Aorta (tissue), 5 donors: ENCODE measurements around the gene NAXE. TPM values are rescaled to one million over a fixed set of nuclear protein-coding genes. Genes with fewer than 3 reads are reported as not detected.

Source experiments
- ATAC-seq: fragments of 200-7000 bp; cut with Tn5 transposase; one replicate; pipeline ENCODE4 v1.9.1; 2022; ENCODE audit warnings: moderate library complexity; ENCODE audit not compliant: low FRiP score
- DNase-seq, 2 donors: peaks; one replicate each; pipeline ENCODE4 v3.0.0-alpha.2; 2020
- H3K27ac ChIP-seq, 2 donors: one replicate each; pipeline ENCODE4 v1.5.1; 2013; ENCODE audit warnings: low read length in 2 of 2, mild to moderate bottlenecking in 2 of 2, moderate library complexity in 2 of 2, control low read depth in 1 of 2, inconsistent platforms in 1 of 2, low read depth in 1 of 2
- H3K27me3 ChIP-seq, 2 donors: one replicate each; pipeline ENCODE4 v1.6.1; 2013; ENCODE audit warnings: control low read depth in 1 of 2, low read length in 1 of 2, mild to moderate bottlenecking in 1 of 2, moderate library complexity in 1 of 2; ENCODE audit not compliant: insufficient read depth in 2 of 2, control insufficient read depth in 1 of 2
- H3K36me3 ChIP-seq, 2 donors: one replicate each; pipeline ENCODE4 v1.6.1; 2013; ENCODE audit warnings: control low read depth in 1 of 2, low read length in 1 of 2, mild to moderate bottlenecking in 1 of 2; ENCODE audit not compliant: insufficient read depth in 2 of 2, control insufficient read depth in 1 of 2
- H3K4me1 ChIP-seq, 2 donors: one replicate each; pipeline ENCODE4 v1.6.1; 2013; ENCODE audit warnings: low read length in 2 of 2, control low read depth in 1 of 2, mild to moderate bottlenecking in 1 of 2, moderate library complexity in 1 of 2; ENCODE audit not compliant: insufficient read depth in 2 of 2, control insufficient read depth in 1 of 2
- H3K4me3 ChIP-seq, 2 donors: one replicate each; pipeline ENCODE4 v1.5.1; 2013; ENCODE audit warnings: low read length in 2 of 2, control low read depth in 1 of 2, mild to moderate bottlenecking in 1 of 2
- H3K9me3 ChIP-seq: one replicate; pipeline ENCODE4 v1.6.1; 2013; ENCODE audit warnings: mild to moderate bottlenecking, low read length; ENCODE audit not compliant: control insufficient read depth
- WGBS, 2 donors: extraction: QIAGEN DNeasy Blood & Tissue Kit; methylation state at CpG; one replicate each; pipeline ENCODE4 v1.1.7; 2013; 5-methylcytosine and 5-hydroxymethylcytosine counted together
- intact Hi-C, 2 donors: fragments of 100-400 bp; cut with DNase I; formaldehyde crosslinking; loops; one replicate each; pipeline versions ENCODE4 v1.14.2 to v1.15.0; 2022
- polyA plus RNA-seq, 2 donors: library from polyadenylated mRNA; stranded (reverse); fragments of 200-250 nt; gene quantifications; one replicate each; pipeline ENCODE4 v1.2.3, GENCODE V29; 2013
- total RNA-seq, 2 donors: library from RNA; stranded (reverse); fragmentation: NEBNext Ultra II Directional; extraction: Animal tissue kit (Norgen Biotek cat#: 25700); gene quantifications; one replicate each; pipeline ENCODE4 v1.2.1, GENCODE V29; 2021
- donor health status: healthy with polysubstance abuse.
- donor health status: Bipolar disorder and iron deficiency.
- donor health status: DM: no; HTN: no; CAD: no.
- donor health status: DM: no; HTN: no; CAD: no.
- donor health status: DM: yes; HTN: yes; CAD: no.

NAXE gene
- total and polyA plus RNA-seq, 4 donors = 41.5 to 69.4 (median 56.8) TPM

DNA sequence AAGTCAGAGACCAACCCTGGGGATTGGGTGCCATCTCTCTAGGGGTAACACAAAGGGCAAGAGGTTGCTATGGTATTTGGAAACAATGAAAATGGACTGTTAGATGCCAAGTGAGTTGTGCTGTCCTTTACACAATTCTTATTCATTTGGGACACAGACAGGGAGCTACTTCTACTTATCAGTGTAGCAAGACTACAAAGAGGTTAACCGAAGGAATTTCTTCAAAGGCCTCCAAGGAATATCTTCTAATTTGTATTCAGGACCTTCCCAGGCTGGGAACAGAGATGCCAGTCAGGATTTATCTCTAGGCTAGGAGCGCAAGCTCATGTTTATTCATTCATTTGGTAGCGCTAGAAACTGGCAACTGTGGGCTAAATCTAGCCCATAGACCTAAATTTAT, 2.6 kb downstream of the NAXE start:
- WGBS, 2 donors = 76 to 78% methylated on average over 3 of the region's 3 CpGs
- intact Hi-C loops = loop anchor here in 1 of 2 donors (5.0 kb wide), 1 partner anchor 82 kb away; no protein-coding TSS in a partner anchor

DNA sequence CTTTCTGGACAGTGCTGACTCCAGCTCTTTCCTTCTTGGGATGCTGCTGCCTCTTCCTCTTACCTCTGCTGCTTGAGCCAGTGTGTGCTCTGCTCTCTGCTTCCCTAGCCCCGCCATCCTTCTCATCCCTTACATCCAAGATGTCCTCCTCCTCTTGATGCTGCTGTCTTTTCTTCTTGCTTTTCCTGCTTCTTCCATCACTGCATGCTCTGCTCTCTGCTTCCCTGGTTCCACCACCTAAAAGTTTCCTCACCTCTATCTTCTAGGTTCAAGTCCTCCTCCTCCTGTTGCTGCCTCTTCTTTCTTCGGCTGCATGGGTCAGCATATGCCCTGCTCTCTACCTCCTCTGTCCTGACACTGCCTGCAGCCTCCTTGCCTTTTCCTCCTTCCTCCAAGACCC, 3.4 kb downstream of the NAXE start:
- 87 to 91% methylated on average over 2 of the region's 2 CpGs for WGBS, 2 donors
- DNase-seq (peak in 1 of 2 donors; percentile 25), ATAC-seq (no peak)
- intact Hi-C loops = no loop called here
- Histone ChIP-seq H3K36me3 (peaks cover 5 to 6% of the 10 kb centered on the region in 2 donors), H3K27ac (no peak overlapping the region), H3K27me3 (no peaks in the 10 kb centered on the region), H3K4me3 (no peak overlapping the region), H3K9me3 (no peaks in the 10 kb centered on the region), H3K4me1 (no peaks in the 10 kb centered on the region)

More for the DNA sequence above, 2.6 kb downstream of the NAXE start:
- Histone ChIP-seq H3K36me3 (peaks cover 5 to 6% of the 10 kb centered on the region in 2 donors), H3K27ac (no peak overlapping the region), H3K4me1 (no peaks in the 10 kb centered on the region), H3K27me3 (no peaks in the 10 kb centered on the region), H3K4me3 (no peak overlapping the region), H3K9me3 (no peaks in the 10 kb centered on the region)
- DNase-seq (no peak), ATAC-seq (no peak)

DNA sequence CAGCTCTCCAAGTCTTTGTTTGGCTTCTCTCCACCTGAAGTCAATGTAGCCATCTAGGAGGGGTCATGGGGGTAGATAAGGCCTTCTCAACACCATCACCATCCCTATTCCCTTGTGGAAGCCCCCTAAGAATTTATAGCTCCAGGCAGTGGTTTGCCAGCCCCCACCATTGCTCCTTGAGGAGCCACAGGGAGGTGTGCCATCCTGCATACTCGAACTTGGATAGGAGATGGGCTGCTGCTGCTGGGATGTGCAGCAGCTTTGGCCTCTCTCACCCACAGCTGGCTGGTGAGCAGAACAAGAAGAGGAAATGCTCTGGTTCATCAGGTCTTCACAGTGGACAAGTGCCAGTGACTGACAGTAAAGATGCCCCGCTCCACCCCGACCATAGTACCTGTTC, 4.8 kb downstream of the NAXE start:
- 86 to 94% methylated on average over 3 of the region's 3 CpGs for WGBS, 2 donors
- intact Hi-C loops = no loop called here
- ATAC-seq (no peak), DNase-seq (peak in 1 of 2 donors; percentile 21)
- no peaks in the 10 kb centered on the region for H3K4me1 ChIP-seq
- no peaks in the 10 kb centered on the region for H3K9me3 ChIP-seq
- no peaks in the 10 kb centered on the region for H3K27me3 ChIP-seq
- peaks cover 5 to 6% of the 10 kb centered on the region in 2 donors for H3K36me3 ChIP-seq
- no peak overlapping the region for H3K27ac ChIP-seq
- H3K4me3 ChIP-seq = no peak overlapping the region

DNA sequence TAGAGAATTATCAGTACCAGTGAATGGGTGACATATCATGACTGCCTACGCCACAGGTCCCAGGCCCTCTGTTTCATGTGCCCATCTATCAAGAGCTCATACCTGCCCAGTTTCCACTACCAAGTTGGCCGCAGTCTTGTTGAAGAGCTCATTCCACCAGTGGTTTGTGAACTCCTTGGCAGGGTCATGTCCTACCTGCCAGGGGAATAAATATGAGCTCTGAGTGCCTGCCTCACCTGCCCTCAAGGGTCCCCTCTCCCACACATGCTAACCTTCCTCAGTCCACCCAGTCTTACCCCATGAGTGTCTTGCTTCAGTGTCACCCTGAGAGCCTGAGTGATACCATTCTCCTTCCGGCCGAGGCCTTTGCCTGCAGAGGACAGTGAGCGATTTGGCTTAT, 6.5 kb downstream of the NAXE start:
- Histone ChIP-seq H3K9me3 (no peaks in the 10 kb centered on the region), H3K4me3 (no peak overlapping the region), H3K4me1 (no peaks in the 10 kb centered on the region), H3K36me3 (peaks cover 5 to 6% of the 10 kb centered on the region in 2 donors), H3K27ac (no peak overlapping the region), H3K27me3 (no peaks in the 10 kb centered on the region)
- 91% methylated on average over 5 of the region's 5 CpGs for WGBS, 2 donors
- ATAC-seq (no peak), DNase-seq (peak in 1 of 2 donors; percentile 22)
- intact Hi-C loops = no loop called here

DNA sequence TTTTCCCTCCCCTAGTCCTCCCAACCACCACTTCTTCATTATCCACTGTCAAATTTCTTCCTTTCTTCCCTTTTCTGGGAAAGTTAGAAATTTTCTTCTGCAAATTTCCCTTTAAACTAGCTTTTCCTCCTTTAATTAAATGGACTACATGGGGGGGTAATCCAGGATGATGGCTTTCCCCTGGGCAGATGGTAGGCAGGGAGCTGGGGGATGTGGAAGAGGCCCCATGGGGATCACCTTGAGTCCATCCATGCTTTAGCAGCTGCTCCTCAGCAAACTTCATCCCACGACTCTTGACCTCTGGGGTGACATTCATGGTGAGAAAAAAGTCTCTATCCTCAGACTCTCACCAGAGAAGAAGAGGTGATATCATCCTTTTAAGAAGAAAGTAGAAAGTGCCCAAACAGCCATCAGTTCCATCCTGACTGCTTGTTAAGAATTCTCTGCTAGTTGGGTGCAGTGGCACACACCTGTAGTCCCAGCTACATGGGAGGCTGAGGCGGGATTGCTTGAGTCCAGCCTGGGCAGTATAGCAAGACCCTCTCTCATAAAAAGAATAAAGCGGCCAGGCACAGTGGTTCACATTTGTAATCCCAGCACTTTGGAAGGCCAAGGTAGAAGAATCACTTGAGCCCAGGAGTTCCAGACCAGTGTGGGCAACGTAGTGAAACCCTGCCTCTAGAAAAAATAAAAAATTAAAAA, 7.3 kb downstream of the NAXE start:
- peaks cover 4 to 5% of the 10 kb centered on the region in 2 donors for H3K36me3 ChIP-seq

DNA sequence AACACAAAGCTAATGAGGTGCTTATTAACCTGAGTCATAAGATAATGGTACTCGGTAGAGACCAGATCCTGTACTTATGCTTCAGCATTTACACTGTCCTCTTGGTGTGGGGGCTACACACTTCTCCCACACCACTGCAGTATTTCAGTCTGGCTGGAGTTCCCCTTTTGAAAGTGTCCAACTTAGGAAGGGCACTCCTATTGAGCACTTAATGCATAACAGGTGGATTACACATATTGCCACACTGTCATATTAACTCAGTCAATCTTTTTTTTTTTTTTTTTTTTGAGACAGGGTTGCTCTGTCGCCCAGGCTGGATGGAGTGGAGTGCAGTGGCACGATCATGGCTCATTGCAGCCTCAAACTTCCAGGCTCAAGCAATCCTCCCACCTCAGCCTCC, 8.2 kb downstream of the NAXE start:
- 70 to 77% methylated on average over 3 of the region's 3 CpGs for WGBS, 2 donors
- H3K36me3 ChIP-seq = peaks cover 4 to 5% of the 10 kb centered on the region in 2 donors
- DNase-seq (no peak), ATAC-seq (no peak)
- no peaks in the 10 kb centered on the region for H3K4me1 ChIP-seq
- H3K4me3 ChIP-seq = no peak overlapping the region
- no peaks in the 10 kb centered on the region for H3K27me3 ChIP-seq
- no peak overlapping the region for H3K27ac ChIP-seq
- intact Hi-C loops = loop anchor here in 1 of 2 donors (10.0 kb wide), 1 partner anchor 215 kb away; no protein-coding TSS in a partner anchor
- no peaks in the 10 kb centered on the region for H3K9me3 ChIP-seq

More for the DNA sequence above, 7.3 kb downstream of the NAXE start:
- H3K27ac ChIP-seq = no peak overlapping the region
- no peak overlapping the region for H3K4me3 ChIP-seq
- no peaks in the 10 kb centered on the region for H3K9me3 ChIP-seq
- 83 to 86% methylated on average over 4 of the region's 4 CpGs for WGBS, 2 donors
- DNase-seq (no peak), ATAC-seq (no peak)
- H3K27me3 ChIP-seq = no peaks in the 10 kb centered on the region
- intact Hi-C loops = no loop called here
- no peaks in the 10 kb centered on the region for H3K4me1 ChIP-seq

DNA sequence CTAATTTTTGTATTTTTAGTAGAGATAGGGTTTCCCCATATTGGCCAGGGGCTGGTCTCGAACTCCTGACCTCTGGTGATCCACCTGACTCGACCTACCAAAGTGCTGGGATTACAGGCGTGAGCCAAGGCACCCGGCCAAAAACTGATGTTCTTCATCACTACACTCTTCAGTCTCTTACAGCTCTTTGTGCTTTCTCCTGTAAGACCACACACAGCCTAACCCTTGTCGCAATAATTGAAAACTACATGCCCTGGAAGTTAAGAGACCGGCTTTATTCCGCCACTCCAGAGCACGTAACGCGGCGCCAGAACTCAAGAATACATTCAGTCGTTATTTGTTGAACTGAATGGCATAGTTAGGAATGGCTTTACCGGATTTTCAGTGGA, 9.2 kb downstream of the NAXE start:
- peak in 1 of 2 donors; percentile 50 for DNase-seq
- Histone ChIP-seq H3K4me3 (peak overlapping the region; percentile 56), H3K36me3 (peaks cover 1 to 5% of the 10 kb centered on the region in 2 donors), H3K27me3 (no peaks in the 10 kb centered on the region), H3K27ac (peak overlapping the region in 1 of 2 donors; percentile 55), H3K9me3 (no peaks in the 10 kb centered on the region), H3K4me1 (no peaks in the 10 kb centered on the region)
- intact Hi-C loops = loop anchor here in 1 of 2 donors (10.0 kb wide), 1 partner anchor 216 kb away; no protein-coding TSS in a partner anchor
- 3 to 4% methylated on average over 13 of the region's 13 CpGs for WGBS, 2 donors
- no peak for ATAC-seq

DNA sequence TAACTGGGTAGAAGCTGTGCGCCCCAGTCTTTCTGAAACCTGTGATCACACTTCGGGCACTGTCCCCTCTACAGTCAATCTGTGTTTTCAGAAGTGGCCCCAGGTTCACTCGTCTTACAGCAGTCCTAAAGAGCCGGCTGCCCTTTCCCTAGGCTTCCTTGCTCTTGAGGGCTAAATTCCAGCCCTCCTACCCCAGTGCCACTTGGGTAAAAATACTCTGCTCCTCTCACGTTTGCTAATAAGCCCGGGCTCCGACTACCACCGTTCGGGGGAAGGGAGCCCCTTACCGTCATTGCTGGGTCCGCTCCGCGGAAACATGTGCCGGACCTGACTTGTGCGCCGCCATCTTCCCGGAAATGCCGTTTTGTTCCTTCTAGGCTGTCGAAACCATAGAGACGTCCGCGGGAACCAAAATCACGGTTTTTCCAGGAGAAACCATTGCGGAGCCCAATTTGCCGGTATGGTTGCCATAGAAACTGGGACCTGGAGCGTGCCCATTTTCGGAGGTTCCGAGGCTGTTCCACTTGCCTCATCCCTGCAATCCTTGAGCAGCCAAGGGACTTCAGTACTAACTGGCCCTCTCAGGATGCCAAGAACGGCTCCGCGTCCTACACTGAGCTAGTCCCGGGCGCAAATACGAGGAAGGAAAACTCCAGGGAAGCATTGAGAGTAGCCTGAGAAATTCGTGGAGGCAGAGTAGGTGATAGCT, 9.7 kb downstream of the NAXE start, which contains the start of gene GPATCH4:
TSS of gene GPATCH4 (minus strand) at position 358 of the 709 bp plus-strand sequence.
- DNase-seq = peak; percentile 89 to 90
- ATAC-seq = peak; percentile 94
- 0 to 1% methylated on average over 35 of the region's 35 CpGs for WGBS, 2 donors
- peaks cover 0 to 5% of the 10 kb centered on the region in 2 donors for H3K36me3 ChIP-seq
- no peaks in the 10 kb centered on the region for H3K27me3 ChIP-seq
- H3K9me3 ChIP-seq = no peaks in the 10 kb centered on the region
- H3K4me1 ChIP-seq = no peaks in the 10 kb centered on the region
- H3K27ac ChIP-seq = peak within 1 kb of the TSS in 1 of 2 donors; percentile 67
- H3K4me3 ChIP-seq = peak within 1 kb of the TSS; percentile 56
- intact Hi-C loops = loop anchor here in 1 of 2 donors (10.0 kb wide), 1 partner anchor 216 kb away; no protein-coding TSS in a partner anchor
